ENCODE measurements around the gene PLCB2.

The PLCB2 gene, protein sequence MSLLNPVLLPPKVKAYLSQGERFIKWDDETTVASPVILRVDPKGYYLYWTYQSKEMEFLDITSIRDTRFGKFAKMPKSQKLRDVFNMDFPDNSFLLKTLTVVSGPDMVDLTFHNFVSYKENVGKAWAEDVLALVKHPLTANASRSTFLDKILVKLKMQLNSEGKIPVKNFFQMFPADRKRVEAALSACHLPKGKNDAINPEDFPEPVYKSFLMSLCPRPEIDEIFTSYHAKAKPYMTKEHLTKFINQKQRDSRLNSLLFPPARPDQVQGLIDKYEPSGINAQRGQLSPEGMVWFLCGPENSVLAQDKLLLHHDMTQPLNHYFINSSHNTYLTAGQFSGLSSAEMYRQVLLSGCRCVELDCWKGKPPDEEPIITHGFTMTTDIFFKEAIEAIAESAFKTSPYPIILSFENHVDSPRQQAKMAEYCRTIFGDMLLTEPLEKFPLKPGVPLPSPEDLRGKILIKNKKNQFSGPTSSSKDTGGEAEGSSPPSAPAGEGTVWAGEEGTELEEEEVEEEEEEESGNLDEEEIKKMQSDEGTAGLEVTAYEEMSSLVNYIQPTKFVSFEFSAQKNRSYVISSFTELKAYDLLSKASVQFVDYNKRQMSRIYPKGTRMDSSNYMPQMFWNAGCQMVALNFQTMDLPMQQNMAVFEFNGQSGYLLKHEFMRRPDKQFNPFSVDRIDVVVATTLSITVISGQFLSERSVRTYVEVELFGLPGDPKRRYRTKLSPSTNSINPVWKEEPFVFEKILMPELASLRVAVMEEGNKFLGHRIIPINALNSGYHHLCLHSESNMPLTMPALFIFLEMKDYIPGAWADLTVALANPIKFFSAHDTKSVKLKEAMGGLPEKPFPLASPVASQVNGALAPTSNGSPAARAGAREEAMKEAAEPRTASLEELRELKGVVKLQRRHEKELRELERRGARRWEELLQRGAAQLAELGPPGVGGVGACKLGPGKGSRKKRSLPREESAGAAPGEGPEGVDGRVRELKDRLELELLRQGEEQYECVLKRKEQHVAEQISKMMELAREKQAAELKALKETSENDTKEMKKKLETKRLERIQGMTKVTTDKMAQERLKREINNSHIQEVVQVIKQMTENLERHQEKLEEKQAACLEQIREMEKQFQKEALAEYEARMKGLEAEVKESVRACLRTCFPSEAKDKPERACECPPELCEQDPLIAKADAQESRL

DNA sequence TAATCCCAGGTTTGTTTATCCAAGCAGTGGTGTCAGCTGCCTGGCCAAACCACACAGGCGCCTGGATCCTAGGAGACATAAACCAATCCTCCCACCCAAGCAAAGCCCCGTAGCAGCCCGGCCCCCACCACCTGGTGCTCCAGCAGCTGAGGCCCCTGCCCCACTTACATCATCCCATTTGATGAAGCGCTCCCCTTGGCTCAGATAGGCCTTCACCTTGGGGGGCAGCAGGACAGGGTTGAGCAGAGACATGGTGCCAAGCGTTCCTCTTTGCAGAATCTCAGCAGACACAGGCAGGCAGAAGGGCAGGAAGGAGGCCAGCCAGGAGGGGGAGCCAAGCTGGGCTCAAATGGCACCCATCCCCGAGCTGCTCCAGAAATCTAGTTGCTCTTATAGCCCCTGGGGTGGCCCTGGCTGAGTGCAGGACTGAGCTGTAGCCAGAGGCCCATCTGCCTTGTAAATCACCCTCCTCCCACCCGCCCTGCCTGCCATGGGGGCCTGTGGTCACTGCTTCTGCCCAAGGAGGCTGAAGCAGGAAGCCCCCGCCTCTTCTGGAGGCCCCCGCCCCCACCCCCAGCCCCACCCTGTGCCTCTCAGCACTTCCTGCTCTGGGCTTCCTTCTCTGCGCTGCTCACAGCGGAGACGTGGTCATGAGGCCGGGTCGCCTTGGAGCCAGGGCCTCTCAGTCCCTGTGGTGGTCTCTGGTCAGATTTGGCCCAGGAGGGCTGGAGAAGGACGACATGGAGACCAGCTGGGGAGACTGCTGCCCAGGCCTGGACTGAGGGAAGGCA lies at the start of gene PLCB2:
TSS of gene PLCB2 (minus strand) at position 515 of the 791 bp plus-strand sequence. CDS start at position 252, 263 bp downstream.
- DNase-seq, result no peak

DNA sequence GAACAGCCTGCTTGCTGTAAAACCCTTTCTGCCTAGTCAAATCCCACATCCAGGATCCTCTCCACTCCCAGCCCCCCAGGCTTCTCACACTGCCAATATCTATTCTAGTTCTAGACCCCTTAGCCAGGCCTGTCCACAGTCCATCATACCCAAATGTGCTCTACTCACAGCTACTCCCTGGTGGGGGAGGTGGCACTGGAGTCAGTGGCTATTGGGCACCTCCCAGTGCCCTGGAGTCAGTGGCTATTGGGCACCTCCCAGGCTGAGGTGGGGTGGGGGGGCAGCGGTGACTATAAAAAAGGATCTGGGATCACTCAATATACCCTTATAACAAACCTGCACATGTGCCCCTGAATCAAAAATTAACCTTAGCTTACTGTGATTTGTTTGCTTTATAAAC lies 49.5 kb upstream of the PLCB2 start:
- no peak for DNase-seq

DNA sequence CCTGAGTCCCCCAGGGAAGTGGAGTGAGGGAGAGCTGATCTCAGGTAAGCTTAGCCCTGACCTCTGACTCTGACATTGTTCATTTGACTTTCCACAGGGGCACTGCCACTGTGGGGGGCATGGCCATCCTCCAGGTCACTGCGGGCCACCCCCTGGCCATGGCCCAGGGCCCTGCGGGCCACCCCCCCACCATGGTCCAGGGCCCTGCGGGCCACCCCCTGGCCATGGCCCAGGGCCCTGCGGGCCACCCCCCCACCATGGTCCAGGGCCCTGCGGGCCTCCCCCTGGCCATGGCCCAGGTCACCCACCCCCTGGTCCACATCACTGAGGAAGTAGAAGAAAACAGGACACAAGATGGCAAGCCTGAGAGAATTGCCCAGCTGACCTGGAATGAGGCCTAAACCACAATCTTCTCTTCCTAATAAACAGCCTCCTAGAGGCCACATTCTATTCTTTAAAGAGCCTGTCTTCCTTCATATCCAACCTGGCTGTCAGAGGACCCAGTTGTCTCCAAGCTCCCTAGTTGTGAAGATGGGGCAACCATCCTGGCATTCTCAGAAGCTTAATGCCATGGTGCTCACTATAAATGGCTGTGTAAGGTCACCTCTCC lies 48.3 kb upstream of the PLCB2 start:
- no peak for DNase-seq

DNA sequence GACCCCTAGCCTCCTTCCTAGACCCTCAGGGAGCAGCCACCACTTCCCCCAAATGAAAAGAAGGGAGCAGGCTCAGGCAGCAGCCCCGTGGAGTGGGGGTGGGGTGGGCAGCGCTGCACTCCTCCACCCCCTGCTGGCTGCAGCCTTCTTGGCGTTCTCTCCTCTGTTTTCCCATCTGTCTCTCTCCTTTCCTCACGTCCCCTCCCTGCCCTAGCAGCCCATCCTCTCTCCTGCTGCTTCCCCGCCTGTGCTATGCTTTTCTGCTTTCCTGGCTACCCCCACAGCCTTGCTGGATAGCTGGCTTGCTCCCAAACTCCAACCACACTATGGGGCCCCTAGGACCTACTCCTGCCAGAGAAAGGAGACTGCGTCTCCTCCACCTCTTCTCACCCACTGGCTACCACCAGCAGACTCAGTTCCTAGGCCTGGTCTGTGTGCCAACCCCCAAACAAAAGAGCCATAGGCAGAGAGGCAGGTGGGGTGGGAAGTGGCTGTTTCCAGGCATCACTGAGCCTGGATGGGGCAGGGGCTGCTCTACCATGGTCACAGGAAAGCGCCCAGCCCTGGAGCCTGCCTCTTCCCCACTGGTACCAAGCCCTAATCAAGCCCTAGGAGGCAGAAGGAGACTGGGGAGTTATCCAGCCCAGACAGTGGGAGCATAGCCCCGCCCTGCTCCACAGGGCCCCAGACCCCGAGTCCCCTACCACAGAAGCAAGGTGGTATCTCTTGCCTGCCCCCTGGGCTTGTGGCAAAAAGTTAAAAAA lies 46.9 kb upstream of the PLCB2 start:
- DNase-seq, result no peak

DNA sequence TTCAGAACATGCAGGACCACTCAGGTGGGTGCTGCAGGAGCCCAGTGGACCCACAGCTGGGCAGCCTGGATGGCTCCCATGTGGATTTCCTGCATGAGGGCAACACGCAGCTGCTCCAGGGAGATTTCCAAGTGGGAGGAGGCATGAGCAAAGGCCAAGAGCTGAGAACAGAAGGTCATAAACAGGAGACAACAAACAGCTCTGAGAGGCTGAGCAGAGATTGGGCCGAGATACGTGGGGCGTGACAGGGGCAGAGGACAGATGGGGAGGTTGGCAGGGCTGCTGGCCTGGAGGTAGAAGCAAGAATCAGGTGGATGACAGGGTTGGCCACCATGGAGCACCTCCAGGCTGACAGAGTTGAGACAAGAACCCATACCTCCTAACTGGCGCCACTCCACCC lies 46.0 kb upstream of the PLCB2 start:
- no peak for DNase-seq

DNA sequence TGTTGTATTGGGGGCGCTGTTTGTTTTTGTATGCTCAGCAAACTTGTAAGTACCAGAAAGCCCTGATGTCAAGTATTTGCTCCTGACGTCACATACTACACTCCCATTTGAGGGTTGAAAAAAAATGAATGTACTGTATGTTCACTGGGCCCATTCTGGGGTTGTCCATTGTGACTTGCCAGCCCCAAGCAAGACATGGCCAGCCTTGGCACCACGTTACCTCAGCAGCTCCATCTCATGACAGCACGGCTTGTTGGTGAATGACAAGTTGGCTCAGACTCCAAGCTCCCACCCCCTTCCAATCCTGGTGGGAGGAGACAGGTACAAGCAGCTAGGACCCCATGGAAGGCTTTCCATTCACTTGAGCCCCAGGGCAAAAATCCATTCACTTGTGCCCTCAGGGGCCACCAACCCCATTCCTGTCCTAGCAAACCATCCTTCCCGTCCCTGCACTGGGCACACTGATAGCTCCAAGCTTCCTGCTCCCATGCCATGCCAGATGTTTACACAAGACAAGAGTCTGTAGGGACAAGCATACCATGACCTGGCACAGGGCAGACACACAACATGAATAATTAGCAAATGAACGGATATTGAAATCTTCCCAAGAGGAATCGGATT lies 44.7 kb upstream of the PLCB2 start:
- no peak for DNase-seq

DNA sequence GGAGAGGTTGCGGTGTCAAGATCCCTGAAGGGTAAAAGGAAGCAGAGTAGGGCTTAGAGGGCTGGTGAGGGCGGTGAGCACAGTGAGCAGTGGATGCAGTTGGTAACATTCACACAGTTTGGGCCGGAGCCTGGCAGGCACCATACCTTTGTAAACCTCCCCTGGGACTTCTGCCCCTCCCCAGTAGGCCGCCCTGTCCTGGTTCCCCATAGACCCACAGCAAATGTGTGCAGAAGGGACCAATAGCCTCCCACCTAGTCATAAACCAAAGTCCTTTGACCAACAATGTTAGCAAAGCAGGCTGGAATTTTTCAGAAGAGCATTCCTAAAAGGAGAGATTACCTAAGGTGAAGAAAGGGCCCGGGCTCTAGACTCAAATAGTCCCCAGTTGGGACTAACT lies 41.4 kb upstream of the PLCB2 start:
- DNase-seq, result no peak

DNA sequence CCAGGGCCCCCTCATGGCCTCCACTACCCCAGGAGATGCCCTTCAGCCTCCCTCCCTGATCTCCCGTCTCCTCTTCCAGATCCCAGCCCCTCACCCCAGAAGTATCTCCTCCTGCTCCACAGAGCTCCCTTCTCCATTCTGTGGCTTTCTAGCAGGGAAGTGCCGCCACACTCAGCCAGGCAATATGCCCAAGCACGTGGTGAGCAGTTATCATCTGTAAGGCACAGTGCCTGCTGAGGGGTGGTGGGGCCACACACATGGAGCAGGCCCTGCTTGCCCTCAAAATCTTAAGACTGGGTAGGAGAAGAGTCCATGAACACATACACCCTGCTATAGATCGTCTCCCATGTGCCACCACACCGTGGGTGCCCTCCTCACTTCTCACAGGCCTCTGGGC lies 40.7 kb upstream of the PLCB2 start:
- no peak for DNase-seq

DNA sequence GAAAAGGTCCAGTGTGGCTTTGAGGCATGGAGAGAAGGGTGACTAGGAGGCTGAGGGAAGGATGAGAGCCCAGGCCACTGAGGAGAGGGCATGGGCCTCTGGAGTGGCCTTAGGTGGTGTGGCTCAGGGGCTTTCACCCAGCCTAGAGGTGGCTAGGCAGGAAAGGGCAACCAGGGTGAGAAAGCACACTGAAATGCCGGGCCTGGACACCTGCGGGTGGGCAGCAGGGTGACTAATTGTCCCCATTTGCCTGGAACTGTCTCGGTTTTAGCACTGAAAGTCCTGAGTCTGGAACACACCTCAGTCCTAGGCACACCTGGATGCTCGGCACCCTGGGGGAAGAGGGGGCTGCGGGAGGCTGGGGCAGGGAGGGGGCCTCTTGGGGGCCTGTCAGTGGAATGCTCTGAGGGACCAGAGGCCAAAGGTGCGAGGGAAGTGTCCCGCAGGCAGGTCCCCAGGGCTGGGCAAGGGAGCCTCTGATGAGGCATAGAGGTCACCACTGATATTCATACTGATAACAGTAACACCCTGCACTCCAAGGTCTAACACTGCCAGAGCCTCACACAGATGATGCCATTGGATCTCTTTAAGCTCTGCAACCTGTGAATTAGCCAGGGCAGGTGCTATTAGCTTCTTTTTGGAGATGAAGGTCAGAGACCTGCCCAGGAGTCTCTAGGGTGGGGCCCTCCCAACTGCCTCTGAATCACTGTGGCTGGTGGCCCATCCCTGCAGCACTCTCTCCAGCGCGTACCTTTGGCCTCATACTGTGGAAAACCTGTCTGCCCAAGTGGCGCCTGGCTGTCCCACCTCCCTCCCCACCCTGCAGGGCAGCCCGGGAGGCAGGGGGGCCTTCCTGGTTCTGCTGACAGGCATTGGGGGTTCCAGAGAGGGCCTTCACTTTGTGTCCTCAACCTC lies 40.1 kb upstream of the PLCB2 start:
- no peak for DNase-seq

DNA sequence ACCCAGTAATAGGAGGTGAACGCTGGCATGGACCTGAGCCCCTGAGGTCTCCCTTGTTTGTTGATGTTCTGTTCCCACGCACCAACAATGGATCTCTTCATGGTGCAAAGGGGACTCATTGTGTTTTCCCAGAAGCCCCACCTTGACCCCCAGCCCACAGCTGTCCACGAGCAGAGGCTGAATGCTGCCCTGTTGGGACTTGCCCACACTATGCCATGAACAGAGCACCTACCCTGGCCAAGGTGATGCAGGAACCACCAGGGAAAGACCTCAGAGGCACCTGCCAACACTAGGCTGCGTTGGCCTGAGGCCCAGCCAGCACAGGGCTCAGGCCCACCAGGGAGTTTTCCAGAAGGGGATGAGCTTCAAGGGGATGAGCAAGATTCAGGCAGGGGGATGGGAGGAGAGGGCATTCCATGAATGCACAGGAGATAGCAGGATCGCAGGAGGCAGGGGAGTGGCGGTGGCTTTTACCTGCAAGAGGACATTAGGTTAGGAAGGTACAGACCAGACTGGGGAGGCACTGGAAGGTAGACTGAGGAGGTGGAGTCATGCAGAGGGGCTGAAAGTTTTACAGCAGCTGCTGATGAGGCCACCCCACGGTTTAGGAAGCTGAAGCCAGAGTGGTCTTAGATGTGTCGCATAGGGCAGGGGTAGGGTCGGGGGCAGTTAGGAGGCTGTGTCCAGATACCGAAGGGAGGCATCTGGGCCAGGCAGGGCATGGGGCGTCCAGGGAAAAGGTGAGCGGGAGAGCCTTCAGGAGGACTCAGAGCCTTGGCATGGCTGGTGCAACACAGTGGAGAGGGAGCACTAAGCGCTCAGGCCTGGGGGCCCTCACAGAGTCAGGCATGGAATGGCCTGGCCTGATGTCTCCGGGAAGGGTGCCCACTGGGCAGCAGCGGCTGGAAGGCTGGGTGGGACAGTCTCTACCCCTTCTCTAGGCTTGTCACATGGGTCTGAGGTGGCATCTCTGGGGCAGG lies 39.1 kb upstream of the PLCB2 start:
- no peak for DNase-seq

DNA sequence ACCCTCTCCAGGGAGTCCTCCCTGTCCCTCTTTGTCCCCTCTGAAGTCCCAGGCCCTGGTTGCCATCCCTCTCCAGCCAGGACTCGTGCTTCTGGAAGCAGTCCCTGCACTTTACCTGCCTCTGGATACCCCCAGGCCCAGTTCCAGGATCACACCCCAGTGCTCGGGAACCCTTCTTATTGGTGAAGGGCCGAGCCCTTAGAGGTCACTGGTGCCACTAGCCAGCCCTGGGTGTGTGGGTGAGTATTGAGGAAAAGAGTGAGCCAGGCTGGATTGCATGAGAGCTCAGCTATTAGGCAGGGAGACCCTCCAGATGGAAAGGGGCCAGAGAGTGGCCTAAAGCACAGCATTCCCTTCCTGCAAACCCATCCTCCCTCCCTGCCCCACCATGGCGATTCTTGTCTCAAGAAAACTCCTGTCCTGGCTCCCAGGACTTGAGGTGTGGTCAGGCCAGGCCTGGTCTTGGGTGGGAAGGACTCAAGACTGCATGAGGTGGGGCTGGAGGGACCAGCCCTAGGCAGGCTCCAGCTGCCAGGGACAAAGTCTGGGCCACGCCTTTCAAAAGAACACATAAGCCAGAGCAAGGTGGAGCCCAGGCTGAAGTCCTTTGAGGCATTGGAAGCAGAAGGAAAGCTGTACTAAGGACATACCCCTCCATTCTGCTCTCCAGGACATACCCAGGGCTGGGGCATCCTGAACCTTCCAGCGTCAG lies 38.3 kb upstream of the PLCB2 start:
- no peak for DNase-seq

DNA sequence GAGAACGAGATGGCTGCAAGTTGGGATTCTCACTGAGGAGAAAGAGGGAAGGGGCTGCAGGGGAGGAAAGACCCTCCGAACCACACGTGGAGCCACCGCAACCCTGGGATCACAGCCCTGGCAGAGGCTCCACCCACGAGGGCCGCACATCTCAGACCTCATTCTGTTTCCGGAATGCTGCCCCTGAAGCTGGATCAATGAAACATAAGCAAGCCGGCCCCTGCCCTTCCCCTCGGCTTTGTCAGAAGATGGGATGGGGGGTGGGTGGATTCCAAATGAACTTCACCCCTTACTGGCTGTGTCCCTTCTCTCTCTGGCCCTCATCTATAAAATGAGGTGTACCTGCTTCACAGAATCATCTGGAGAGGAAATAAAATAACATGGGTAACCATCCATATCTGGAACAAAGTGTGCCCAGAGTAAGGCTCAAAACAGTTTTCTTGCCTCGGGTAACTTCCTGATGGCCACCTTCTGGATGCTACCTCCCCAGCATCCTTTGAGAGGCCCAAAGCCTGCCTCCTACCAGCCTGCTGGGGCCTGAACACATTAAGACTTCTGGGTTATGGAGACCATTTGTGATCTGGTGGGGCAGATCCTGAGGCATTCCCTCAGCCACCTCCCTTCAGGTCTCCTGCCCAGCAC lies 37.6 kb upstream of the PLCB2 start:
- no peak for DNase-seq

DNA sequence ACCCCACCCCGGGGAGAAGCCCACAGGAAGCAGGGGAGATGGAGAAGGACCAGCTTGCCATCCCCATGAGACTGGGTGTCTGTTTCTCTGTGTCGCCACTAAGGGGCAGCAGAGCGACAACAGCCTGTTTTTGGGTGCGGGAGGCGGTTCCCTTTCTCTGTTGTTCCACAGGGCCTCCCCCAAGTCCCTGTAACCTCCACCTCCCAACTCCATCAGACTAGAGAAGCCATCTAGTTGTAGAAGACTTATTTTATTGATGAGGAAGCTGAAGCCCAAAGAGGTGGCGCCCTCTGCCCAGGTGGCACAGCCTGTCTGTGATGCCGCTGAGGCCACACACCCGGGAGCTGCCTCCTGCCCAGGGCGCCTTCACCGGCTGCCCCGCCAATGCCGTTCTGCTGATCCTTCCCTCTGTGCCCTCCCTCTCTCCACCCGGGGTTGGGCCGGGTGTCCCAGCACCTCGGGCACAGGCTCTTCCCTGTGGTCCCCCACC lies 36.9 kb upstream of the PLCB2 start:
- DNase-seq, result peak; percentile 25

DNA sequence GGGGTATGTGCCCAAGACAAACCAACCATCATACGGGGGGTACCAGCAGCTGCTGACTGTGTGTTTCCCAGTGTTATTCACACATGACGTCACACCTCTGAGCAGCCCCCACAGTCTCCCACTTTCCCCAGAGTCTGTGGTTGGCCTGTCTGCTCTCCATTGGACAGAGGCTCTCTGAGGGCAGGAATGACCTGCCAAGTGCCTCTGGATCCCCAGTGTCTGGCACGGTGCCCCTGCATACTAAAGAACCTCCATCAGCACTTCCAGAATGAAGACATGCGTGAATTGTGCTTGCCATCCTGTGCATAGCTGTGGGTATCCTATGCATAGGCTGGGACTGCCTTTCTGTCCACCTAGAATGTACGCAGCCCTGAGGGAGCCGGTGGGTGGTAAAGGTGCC lies 36.5 kb upstream of the PLCB2 start:
- no peak for DNase-seq

DNA sequence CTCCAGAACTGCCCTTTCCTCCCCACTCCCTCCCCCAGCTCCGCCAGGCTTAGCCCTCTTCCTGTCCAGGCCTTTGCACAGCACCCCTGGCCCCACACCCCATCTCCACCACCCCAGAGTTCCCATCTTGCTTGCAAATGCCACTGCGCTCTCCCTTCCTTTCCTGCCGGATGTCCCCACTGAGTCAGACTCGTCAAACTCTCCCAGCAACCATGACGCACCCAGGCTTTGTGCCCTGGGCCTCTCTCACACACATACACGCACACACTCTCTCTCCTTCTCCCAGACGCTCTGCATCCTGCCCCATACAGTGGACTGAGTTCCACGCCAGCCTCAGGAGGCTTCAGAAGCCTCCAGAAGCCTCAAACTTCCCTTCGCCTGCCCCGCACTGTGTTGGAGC lies 35.8 kb upstream of the PLCB2 start:
- DNase-seq, result no peak

DNA sequence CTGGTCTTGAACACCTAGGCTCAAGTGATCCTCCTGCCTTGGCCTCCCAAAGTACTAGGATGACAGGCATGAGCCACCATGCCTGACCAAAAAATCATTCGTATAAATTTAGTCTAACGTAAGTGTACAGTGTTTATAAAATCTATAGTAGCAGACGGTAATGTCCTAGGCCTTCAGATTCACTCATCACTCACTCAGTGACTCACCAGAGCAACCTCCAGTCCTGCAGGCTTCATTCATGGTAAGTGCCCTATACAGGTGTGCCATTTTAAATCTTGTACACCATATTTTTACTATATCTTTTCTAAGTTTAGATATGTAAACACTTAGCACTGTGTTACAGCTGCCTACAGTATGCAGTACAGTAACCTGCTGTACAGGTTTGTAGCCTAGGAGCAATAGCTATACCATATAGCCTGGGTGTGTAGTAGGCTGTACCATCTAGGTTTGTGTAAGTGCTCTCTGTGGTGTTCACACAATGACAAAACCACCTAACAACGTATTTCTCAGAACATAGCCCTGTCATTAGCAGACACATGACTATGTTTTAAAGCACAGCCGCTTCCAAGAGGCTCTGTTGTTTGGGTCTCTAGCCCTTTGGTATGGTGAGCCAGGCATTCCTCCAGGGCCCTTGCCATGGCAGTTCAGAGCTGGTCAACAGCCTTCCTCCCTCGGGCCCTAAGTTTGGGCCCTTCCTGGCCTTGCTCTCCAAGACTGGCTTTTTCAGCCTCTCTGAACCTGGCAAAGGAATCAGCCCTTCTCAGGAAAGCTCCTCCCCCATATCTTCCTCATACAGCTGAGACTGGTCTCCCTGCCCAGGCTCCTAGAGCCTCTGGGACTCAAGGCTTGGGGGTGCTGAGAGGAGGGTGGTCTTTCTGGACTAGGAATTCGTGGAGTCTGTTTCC lies 34.9 kb upstream of the PLCB2 start:
- DNase-seq, result no peak

All from NCI-H1105 (cell line).